Measurements from ENCODE around the gene MSX2.

The MSX2 gene

GRCh38 chr5:174744896-174745295, 20.5 kb downstream of the MSX2 start:
- Histone ChIP-seq H3K9me3 (no peaks in the 10 kb centered on the region), H3K4me3 (ENCODE audit: low read depth in 1 of 2, low read length in 1 of 2) (no peak overlapping the region), H3K4me1 (ENCODE audit: control insufficient read depth in 1 of 2, insufficient read depth in 1 of 2, low read depth in 1 of 2, low read length in 1 of 2) (no peaks in the 10 kb centered on the region), H3K27ac (no peak overlapping the region), H3K27me3 (peaks cover 55% of the 10 kb centered on the region), H3K36me3 (no peaks in the 10 kb centered on the region)
- no peak for TF ChIP-seq CTCF (IDR thresholded peaks at IDR 0.05)

- Histone ChIP-seq H3K4me1 (ENCODE audit: control insufficient read depth in 1 of 2, insufficient read depth in 1 of 2, low read depth in 1 of 2, low read length in 1 of 2) (no peaks in the 10 kb centered on the region), H3K4me3 (ENCODE audit: low read depth in 1 of 2, low read length in 1 of 2) (no peak overlapping the region), H3K27ac (no peak overlapping the region), H3K9me3 (no peaks in the 10 kb centered on the region), H3K27me3 (peaks cover 56% of the 10 kb centered on the region), H3K36me3 (no peaks in the 10 kb centered on the region)
- no peak for TF ChIP-seq CTCF (IDR thresholded peaks at IDR 0.05)
Measured at GRCh38 chr5:174745590-174746103, 21.3 kb downstream of the MSX2 start.

- no peaks in the 10 kb centered on the region for H3K9me3 ChIP-seq
- H3K4me3 ChIP-seq (ENCODE audit: low read depth in 1 of 2, low read length in 1 of 2), result no peak overlapping the region
- no peaks in the 10 kb centered on the region for H3K36me3 ChIP-seq
- no peak for TF ChIP-seq CTCF (IDR thresholded peaks at IDR 0.05)
- no peak overlapping the region for H3K27ac ChIP-seq
- H3K27me3 ChIP-seq, result peaks cover 83% of the 10 kb centered on the region
- no peaks in the 10 kb centered on the region for H3K4me1 ChIP-seq (ENCODE audit: control insufficient read depth in 1 of 2, insufficient read depth in 1 of 2, low read depth in 1 of 2, low read length in 1 of 2)
Measured at GRCh38 chr5:174750711-174751110, 26.3 kb downstream of the MSX2 start.

GRCh38 chr5:174751154-174752000, 27.0 kb downstream of the MSX2 start:
- no peak overlapping the region for H3K4me3 ChIP-seq (ENCODE audit: low read depth in 1 of 2, low read length in 1 of 2)
- TF ChIP-seq CTCF (IDR thresholded peaks at IDR 0.05), result no peak
- H3K27me3 ChIP-seq, result peaks cover 79% of the 10 kb centered on the region
- H3K9me3 ChIP-seq, result no peaks in the 10 kb centered on the region
- H3K36me3 ChIP-seq, result no peaks in the 10 kb centered on the region
- H3K4me1 ChIP-seq (ENCODE audit: control insufficient read depth in 1 of 2, insufficient read depth in 1 of 2, low read depth in 1 of 2, low read length in 1 of 2), result no peaks in the 10 kb centered on the region
- no peak overlapping the region for H3K27ac ChIP-seq

- Histone ChIP-seq H3K4me3 (ENCODE audit: low read depth in 1 of 2, low read length in 1 of 2) (no peak overlapping the region), H3K9me3 (no peaks in the 10 kb centered on the region), H3K4me1 (ENCODE audit: control insufficient read depth in 1 of 2, insufficient read depth in 1 of 2, low read depth in 1 of 2, low read length in 1 of 2) (no peaks in the 10 kb centered on the region), H3K36me3 (no peaks in the 10 kb centered on the region), H3K27me3 (peaks cover 74% of the 10 kb centered on the region), H3K27ac (no peak overlapping the region)
- TF ChIP-seq CTCF (IDR thresholded peaks at IDR 0.05), result no peak
Measured at GRCh38 chr5:174752121-174752520, 27.7 kb downstream of the MSX2 start.

Measured in neutrophil (primary cell).